HS-27A (cell line): Measurements from ENCODE around the gene EPB41L2.

ENCODE experiments used
- DNase-seq: peaks from one replicate; pipeline ENCODE4 v3.0.0-alpha.2; 2012; ENCODE audit warnings: low read depth, missing footprints

EPB41L2 gene

GRCh38 chr6:130794010-130794697 is 268.9 kb downstream of the EPB41L2 start:
- DNase-seq = no peak
